HG03095 (cell line): ENCODE measurements around the gene ITPRID1.
"Not testable (repeated sequence)": the region's sequence is repeated elsewhere in the genome, so short reads cannot be mapped to it uniquely, and the experiment has no call there.

Source experiments
- ATAC-seq: cut with Tn5 transposase; IDR thresholded peaks from one replicate; pipeline ENCODE4 v1.9.1; 2021; ENCODE audit warnings: moderate library complexity; ENCODE audit not compliant: unreplicated experiment

ITPRID1 gene

DNA sequence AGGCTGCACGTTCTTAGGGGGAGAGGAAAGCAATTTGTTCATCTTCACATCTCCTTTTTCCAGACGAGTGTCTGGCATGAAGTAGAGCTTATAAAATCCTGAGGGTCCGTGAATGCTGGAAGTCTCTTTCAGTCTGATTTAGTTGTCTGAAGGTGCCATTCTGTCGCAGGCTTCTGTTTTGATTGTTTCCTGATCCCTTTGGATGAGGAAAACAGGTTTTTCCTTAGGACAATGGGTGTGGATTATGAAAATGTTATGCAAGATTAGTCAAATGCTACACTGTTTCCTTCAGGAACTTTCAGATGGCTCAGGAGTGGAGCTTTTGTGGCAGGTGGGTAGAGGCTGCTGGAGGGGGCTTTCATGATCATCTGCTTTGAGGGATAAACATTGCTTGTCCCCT, at the start of gene ITPRID1:
ITPRID1 (plus strand) TSS at position 301 of the 400 bp plus-strand sequence. CDS start 38,935 bp downstream, outside the sequence.
- ATAC-seq: no peak

DNA sequence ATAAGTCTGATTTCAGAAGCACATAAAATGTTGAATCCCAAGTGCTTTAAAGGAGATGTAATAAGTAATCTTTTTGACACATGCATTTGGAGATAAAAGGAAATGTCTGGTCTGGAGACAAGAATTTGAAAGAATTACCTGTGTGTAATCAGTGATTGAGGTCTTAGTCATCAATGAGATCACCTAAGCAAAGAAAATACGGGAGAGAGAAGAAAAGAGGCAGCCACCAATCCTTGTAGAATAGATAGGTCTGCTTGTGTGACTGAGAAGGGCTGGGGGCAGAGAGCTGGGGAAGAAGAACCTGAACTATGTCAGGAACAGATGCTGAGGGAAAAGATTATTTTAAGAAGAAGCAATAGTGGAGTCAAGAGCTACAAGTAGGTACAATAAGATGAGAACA, 49.3 kb upstream of the ITPRID1 start:
- ATAC-seq: no peak

DNA sequence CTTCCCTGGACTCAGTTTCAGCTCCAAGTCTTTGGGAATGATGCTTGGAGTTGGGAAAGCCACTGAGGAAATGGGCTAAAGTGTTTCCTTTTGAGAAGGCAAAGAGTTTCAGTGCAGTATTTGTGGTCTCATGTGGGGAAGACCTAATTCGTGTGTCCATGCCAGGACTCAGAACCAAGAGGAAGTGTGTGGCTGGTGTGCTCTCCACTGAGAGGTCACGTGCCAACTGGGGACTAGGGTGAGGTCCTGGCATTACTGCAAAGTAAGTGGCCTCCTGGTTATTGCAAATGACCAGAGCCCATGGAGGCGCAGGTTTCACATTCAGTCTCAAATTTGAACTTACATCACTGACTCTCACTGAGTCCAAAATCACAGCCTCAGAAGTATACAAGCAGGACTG, 48.6 kb upstream of the ITPRID1 start:
- no peak for ATAC-seq

DNA sequence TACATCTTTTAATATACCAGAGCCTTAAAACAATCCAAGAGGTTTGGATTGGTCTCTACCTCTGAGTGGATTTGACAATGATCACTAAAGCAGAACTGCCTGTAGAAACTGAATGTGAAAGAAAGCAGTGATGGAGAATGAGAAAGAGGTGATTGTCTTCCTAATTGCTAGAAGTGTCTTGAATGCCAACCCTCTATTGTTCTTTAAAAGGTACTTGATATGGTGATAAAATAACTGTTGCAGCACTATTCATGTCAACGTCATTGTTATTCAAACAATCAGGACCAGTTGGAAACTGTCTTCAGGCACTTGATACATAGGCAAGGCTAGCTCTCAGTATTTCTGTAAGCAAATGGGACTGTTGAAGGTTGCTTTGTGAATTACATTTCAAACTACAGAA, 47.9 kb upstream of the ITPRID1 start:
- ATAC-seq: no peak

DNA sequence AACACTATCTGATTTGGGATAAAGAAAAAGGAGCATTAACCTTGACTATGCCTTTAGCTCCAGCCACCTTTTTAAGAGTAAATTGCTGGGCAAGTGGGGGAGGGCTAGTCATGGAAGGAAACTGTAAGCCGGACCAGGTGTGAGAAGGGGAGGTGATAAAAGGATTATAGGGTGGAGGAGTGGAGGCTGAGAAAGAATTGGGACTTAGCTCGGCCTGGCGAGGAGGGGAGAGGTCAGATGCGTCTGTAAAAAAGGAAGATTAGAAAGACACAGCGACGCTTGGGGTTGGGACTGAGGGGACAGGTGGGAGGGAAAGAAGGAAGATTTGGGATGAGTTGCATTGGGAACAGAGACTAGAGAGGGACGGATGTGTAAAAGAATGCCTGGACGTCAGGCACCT, 43.0 kb upstream of the ITPRID1 start:
- not testable (repeated sequence) for ATAC-seq

DNA sequence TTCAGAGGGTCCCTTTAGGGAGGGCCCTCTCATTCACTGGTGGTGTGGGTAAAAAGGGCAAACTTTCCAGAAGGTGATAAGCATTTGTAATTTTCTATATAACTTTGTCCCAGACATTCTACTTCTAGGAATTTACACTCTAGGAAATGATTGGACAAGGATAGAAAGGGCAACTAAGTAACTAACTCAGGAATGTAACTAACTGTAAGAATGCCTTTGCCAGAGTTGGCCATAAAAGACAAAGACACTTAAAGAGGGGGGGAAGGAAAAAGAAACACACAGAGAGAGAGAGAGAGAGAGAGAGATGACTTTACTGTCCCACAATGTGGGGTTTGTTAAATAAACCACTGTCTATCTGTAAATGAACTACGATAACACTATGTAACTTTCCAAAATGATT, 38.5 kb upstream of the ITPRID1 start:
- ATAC-seq: no peak

DNA sequence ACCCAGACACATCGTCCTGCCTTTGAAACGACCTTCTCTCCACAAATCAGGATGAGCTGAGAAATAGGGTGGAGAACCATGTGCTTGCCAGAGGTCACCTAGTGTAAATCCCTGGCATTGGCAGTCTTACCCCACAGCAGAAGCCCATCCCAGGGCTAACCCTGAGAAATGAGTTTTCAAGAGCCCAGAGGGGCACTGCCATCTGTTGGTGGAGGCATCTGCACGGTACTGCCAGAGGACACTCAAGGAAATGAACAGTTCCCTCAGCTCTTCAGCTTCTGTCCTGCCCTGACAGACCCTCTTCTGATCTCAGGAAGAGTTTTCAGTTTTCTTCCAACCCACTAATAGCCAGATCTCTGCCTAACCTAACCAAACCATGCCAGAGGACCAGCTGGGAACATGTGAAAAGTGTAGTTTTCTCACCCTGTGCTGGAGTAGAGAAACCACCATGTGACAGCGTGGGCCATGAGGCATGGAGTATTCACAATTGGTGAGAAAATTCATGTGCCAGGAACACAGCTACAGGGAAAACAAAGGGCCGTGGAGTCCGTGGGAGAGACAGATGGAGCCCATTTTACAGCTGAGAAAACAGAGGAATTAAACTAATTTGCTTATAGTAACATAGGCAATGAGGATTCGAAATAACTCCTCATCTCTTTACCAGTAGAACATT, 37.7 kb upstream of the ITPRID1 start:
- ATAC-seq: no peak

DNA sequence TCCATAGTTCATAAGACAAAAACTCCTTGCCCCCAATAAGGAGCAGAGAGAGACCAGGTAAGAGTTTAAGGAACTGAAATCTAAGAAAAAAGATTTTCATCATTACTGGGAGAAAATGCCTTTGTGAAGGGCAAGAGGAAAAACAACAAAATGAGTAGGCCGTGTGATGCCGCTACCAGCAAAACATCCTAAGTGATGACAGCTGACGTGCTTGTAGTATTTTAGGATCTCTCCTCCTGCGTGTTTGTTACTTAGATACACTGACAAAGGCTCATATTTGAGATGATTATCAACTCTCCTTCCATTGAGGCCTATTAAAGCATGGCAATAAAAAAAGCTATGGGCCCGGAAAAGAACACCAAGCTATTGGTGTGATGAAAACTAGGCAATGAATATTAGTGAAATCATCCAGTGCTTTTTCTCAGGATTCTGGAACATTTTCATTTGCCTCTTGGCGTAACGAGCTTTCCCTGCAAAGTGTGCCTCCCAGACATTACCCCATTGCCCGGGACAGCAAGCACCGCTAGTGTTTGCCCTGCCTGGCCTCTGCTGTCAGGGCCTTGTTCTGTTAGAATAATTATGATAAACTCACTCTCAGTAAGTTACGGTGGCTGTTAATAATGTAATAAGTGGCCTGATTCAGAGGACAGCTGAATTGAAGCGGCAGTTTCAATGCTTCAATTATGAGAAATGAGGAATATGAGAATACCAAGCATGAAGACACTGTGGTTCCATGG, 36.8 kb upstream of the ITPRID1 start:
- ATAC-seq: no peak

DNA sequence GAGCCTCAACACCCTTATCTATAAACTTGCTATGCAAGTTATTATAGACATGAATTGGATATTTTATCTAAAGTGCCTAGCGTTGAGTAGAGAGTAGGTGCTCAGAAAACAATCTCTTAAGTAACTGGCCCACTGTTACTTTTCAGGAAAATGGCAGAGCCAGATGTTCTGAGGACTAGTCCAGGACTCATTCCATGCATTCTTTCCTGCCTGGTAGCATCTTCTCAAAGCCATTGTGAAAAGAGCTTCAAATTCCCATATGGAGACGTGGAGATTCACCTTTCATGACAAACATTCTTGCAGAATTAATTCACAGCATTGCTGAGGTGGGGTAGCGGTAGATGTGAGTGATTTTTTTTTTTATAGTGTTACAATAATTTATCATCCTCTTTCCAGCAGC, 35.9 kb upstream of the ITPRID1 start:
- ATAC-seq: no peak

DNA sequence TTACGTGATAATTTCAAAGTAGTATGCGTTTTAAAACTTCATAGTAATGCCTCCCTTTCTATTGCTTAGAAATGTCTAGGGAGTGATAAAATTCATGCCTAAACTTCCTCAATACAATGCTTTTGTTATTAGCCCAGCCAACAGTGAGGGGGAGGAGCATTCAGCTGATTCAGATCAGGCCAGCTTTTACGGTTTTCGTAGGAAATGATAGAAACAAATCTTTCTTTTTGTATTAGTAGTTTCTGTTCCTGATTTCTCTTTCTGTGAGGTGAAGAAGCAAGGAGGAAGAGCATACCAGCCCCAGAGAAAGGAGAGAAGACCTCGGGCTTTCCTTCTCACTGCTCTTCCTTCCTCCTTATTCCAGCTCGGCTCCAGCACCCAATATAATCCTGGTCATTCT, 35.2 kb upstream of the ITPRID1 start:
- ATAC-seq: peak; percentile 92

DNA sequence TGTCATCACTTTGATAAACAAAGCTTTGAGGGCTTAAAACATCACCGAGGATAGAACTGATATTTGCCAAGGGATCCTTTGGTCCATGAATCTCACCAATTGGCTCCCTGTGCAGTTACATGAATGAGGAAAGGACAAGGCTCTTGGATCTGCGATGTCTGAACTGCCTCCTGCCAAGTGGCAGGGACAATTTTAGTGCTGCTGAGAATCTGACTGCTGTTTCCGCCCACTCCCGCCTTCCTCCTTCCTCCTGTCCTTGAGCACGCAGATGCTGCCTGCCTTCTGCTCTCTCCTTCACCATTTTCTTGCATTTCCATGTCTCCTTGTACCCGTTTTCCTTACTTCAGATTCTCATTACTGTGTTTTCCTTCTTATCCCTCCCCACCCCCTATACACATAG, 26.8 kb upstream of the ITPRID1 start:
- no peak for ATAC-seq

DNA sequence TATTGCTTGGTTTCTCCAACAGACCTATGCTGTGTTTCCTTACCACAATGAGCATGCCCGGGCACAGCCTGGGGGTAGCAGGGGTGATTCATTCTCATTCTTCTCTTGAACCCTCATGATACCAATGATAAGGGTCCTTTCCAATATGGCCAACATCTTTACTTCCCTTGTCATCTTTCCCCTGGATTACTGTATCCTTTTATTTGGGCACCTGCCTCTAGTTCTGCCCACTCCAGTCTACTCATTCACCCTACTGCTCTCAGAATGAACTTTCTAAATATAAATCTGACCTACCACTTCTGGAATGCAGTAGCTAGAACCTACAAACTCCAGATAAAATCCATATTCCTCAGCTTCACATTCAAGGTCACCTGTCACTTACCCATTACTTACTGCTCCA, 26.4 kb upstream of the ITPRID1 start:
- ATAC-seq: no peak

DNA sequence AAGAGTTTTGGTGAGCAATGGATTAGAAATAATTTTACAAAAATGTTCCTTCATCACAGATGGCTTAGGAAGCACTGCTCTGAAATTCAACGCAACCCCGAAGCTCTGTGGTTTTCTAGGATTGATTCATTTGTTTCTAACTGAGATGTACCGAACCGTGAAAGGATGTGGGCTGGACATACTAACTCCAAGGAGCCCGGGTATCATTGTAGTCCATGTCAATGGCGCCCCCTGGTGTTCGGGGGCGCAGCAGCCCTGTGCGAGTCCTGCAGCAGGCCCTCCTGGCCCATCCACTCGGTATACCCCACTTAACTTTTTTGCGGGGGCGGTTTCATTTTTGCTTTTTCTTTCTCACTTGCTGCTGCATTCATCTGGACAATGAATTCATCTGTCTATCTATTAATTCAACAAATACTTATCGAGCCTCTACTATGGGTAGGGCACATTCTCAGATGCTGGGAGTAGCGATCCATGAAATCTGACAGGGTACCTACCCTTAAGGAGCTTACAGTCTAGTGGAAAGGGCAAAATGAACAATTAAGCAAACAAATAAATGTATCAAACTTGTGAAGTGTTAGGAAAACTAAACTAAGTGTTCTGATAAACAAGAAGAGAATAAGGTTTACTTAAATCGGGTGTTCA, 25.2 kb upstream of the ITPRID1 start:
- peak; percentile 97 for ATAC-seq

DNA sequence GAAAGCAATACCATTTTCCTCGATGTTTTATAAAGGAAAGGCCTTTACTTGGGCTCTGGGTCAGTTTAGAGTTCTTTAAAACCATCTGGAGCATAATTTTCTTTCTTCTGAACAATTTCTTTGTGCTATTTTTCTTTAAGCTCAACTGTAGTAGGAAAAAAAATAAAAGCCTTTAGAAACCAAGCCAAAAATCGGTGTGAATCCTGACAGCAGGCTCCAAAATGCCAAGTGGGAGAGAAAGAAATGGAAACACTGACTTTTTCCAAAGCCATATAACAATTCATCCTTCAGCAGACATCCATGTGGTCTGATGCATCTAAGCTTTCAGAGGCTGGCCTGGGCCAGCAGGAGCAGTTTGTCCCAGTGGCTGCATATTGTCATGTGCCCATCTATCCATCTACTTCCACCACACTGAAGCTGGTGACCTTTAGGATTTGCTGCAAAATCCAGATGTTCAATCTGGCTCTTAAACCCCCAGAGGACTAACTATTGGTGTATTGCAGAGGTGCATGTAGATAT, 23.0 kb upstream of the ITPRID1 start:
- ATAC-seq: no peak

DNA sequence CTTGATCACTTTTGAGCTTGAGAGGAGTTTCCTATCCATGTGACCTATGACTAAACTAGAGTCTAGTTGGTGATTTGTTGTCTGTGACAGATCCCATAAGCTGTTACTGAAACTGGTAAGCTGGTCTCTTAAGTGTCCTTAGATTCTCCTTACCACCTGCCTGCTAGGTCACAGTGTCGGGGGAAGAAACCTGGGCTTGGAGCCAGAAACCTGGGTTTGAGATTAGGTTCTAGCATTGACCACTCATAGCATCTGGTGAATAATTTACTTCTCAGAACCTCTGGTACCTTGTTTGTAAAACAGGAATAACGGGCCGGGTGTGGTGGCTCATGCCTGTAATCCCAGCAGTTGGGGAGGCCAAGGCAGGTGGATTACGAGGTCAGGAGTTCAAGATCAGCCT, 21.8 kb upstream of the ITPRID1 start:
- no peak for ATAC-seq

DNA sequence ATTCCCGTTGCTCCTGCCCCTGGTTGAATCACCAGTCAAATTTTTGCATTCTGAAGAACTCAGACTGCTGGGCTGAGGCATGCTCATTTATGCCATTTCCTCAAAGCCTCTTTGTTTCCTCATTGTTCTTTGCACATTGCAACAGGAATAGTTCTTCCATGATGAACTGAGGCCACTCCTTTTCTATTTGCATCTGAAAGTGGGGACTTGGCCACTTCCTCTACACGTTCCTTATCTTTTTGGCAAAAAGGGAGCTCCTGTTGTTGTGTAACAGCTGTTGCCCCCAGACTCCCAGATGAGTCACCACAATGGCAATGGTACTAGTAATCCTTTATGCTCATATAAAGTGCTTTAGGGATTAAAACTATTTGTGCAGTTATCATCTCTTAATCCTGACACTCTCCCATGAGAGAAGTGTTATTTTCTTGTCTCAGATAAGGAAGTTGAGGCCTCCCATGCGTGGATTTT, 20.1 kb upstream of the ITPRID1 start:
- ATAC-seq: no peak

DNA sequence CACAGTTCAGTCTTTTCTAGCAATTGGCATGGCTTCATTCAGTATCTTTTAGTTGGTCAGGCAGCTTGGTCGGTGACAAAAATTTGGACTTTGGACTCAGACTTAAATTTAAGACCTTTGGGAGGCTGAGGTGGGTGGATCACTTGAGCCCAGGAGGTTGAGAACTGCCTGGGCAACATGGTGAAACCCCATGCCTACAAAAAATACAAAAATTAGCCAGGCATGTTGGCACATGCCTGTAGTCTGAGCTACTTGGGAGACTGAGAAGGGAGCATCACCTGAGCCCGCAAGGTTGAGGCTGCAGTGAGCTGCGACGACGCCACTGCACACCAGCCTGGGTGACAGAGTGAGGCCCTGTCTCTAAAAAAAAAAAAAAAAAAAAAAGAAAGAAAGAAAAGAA, 19.5 kb upstream of the ITPRID1 start:
- ATAC-seq: no peak

DNA sequence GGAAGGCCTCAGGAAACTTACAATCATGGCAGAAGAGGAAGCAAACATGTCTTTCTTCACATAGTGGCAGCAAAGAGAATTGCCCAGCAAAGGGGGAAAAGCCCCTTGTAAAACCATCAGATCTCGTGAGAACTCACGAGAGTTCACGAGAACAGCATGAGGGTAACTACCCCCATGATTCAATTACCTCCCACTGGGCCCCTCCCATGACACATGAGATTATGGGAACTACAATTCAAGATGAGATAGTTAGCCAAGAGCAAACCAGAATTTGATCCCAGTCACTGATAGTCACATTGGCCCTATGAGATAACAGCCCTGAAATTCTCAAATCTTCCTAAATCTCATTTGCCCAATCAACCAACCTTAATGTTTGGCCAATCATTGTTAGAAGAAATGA, 18.2 kb upstream of the ITPRID1 start:
- ATAC-seq: no peak

DNA sequence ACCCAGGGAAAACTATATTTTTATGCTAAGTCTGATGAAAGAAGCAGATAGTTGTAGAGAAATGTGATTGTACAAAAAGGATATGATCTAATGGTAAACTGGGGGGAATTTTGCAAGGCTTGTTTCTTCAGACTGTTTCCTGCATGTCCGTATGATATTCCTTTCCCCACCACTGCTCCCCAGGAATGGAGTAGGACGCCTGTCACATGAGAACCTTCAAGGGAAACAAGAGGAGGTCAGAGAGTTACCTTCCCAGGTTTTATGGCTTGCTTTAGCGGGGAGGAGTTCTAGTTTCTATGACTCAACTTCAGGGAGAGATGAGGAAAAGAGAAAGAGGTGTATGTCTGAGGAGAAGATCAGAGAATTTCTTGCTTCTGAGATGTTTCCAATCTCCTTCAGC, 16.4 kb upstream of the ITPRID1 start:
- no peak for ATAC-seq

DNA sequence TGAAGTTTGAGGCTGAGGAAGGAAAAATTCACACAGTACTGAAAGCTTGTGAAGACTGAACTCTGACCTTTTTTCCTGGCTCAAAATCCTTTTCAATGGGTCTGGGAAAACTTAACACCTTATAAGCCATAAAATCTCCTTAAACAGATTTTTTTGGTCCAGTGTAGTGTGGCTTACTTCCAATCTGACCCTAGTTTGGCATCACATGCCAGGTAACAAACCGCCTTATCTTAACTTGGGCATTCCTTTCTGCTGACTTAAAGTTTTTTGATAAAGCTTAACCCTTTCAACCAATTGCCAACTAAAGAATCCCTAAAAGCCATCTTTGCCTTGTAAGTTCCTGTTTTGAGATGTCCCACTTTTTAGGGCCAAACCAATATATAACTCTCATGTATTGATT, 13.2 kb upstream of the ITPRID1 start:
- no peak for ATAC-seq

DNA sequence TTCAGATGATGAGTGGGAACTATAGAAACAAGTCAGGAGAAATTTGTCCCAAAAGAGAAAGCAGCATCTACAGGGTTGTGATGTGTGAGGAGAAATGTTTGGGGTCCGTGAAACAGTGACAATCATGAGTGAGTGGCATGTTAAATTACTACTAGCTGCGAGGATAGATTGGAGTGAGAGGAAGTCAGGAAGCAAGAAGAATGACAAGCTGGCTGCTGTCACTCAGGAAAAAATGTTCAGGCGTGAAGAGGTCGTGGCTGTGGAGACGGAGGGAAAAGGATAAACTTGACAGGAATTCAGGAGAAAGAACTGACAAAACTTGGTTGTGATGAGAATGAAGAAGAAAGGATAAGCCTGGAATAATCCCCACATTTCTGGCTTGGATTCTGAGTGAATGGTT, 5.1 kb upstream of the ITPRID1 start:
- ATAC-seq: no peak

DNA sequence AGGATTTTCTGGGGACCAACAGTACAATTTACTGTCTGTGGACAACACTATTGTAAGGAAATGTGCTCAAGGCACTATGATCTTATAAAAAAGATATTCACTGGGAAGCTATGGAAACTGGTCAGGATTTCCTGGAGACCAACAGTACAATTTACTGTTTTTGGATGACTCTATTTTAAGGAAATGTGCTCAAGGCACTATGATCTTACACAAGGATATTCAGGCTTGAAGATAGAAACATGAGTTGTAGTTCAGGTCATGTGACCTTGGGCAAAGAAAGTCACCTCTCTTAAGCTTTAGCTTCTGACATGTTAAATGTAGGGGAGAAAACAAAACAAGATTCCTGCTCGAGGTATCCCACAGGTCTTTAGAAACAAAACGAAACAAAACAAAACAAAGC, 1.7 kb upstream of the ITPRID1 start:
- no peak for ATAC-seq
